Mononuclear cell (primary cell): ENCODE measurements around the gene CXCR5. TPM values are rescaled to one million over a fixed set of nuclear protein-coding genes. Genes with fewer than 3 reads are reported as not detected.

Source experiments
- H3K27me3 ChIP-seq: 2 replicates; pipeline ENCODE4 v1.6.0; 2011; ENCODE audit warnings: low read length, control low read depth; ENCODE audit not compliant: insufficient read depth
- H3K4me1 ChIP-seq: 2 replicates; pipeline ENCODE4 v1.5.1; 2011; ENCODE audit warnings: mild to moderate bottlenecking, low read length, control low read depth; ENCODE audit not compliant: insufficient read depth
- H3K4me3 ChIP-seq: 2 replicates; pipeline ENCODE4 v1.5.1; 2011; ENCODE audit warnings: mild to moderate bottlenecking, low read length, moderate library complexity
- H3K9me3 ChIP-seq: 2 replicates; pipeline ENCODE4 v1.5.1; 2011; ENCODE audit warnings: low read depth, mild to moderate bottlenecking, control low read depth, low read length
- total RNA-seq: library from RNA; depleted of rRNA; stranded (reverse); fragments of >200 nt; gene quantifications from one replicate; pipeline ENCODE4 v1.2.3, GENCODE V29; 2012

The CXCR5 gene
- total RNA-seq, 1 donor: 11.1 TPM

DNA sequence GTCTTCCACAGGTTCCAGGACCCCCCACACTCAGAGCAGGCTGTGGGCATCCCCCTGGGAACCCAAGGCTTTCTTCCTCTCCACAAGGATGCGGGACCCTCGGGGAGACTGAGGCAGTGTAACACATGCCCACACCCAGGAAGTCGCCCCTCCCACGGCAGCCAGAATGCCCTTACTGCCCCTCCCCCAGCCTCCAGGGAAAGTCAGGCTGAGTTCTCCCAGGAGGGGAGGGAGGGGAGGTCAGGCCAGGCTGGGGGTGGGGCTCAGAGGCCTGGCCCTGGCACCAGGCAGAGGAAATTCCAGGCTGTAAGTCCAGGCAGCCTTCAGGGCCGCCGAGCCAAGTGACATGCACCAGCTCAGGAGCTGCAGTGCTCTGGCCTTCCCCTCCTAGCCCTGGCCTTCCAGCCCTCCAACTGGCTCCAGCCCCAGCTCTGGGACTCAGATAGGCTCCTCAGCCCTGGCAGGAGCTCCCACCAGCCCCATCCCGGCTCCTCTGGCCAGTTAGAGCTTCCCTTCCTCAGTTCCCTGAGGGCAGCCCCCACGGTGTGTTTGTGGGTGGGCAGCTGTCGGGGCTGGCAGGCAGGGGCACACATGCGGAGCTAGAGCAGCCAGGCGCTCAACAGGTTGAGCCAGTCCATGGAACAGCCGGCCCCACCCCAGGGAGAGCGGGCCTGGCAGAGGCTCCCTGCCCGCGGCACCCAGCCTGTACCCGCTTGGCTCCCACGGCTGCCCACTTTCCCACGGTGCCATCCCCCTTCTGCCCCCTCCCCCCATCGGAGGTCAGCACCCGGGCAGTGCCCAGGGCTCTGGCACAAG is 38.4 kb downstream of the CXCR5 start:
- Histone ChIP-seq H3K4me3 (peak overlapping the region; percentile 89), H3K4me1 (peaks cover 87% of the 10 kb centered on the region), H3K27me3 (no peaks in the 10 kb centered on the region), H3K9me3 (no peaks in the 10 kb centered on the region)

DNA sequence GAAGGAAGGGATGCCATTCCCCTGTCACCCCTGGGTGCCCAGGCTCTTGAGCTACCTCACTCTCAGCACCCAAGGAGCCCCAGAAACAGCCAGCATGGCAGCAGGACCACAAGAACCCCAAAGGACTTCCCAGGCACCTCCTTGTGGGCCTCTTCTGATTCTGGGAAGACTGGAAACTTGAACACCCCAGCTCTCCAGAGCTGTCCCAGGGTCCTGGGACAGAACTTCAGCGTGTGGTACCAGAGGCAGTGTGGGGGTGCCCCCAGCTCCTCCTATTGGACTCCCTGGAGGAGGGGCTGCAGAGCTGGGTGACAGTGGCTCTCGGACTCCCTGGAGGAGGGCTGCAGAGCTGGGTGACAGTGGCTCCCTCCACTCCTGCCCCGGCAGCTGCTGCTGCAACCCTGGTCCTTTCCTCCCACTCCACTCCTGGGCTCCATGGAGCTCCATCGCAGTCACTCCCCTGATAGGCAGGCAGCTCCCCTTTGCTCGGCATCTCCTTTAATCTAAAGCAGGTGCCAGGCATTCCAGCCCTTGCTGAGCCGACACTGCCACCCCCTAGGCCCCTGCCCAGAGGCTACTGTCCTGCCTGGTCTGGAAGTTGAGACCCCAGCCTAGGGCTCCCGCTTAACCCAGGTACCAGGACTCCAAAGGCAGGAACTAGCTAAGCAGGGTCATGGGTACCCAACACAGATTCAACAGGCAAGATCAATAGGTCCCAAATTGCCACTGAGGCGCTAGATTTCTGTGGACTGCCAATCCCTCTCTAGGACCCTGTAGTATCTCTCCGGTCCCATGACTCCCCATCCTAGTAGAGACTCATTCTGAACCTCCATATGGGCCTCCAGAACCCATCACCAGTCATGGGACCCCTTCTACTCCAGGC is 39.3 kb downstream of the CXCR5 start:
- Histone ChIP-seq H3K4me3 (peak overlapping the region; percentile 89), H3K27me3 (no peaks in the 10 kb centered on the region), H3K9me3 (no peaks in the 10 kb centered on the region), H3K4me1 (peaks cover 87% of the 10 kb centered on the region)

DNA sequence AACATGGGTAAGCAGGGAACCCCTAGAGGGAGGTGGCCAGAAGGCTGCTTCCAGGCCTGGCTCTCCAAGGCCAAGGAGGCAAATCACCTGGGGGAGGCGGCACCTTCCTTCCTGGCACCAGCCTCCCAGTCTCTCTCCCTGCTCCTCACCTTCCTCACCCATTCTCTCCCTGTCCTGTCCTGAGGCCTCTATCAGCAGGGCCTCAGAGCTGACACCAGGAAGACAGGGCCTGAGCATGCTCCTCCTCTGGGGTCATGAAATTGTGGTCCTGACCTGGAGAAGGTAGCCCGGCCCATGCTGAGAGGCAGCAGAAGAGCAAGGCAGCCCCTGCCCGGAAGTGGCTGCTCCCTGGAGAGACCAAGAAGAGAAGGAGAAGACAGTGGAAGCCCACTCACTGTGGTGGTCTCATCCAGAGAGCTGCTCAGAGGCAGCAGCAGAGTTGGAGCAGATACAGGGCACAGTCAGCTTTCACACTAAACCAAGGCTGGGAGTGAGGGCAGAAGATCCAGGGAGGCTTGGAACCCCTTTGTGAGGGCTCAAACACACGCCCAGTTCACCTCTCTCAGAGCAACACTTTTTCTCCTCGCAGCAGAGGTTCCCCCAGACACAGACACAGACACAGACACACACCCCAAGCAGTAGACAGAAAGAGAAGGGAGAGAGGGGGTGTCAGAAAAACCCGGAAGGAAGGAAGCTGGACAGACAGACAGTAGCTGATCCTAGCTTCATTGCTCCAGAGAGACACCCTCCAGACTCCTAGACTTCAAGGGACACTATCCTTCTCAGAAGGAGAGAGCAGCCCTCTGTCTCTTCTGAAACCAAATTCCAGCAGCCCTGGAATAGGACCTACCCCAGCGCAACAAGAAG is 40.3 kb downstream of the CXCR5 start:
- no peaks in the 10 kb centered on the region for H3K9me3 ChIP-seq
- no peaks in the 10 kb centered on the region for H3K27me3 ChIP-seq
- peak overlapping the region; percentile 89 for H3K4me3 ChIP-seq
- H3K4me1 ChIP-seq: peaks cover 84% of the 10 kb centered on the region

DNA sequence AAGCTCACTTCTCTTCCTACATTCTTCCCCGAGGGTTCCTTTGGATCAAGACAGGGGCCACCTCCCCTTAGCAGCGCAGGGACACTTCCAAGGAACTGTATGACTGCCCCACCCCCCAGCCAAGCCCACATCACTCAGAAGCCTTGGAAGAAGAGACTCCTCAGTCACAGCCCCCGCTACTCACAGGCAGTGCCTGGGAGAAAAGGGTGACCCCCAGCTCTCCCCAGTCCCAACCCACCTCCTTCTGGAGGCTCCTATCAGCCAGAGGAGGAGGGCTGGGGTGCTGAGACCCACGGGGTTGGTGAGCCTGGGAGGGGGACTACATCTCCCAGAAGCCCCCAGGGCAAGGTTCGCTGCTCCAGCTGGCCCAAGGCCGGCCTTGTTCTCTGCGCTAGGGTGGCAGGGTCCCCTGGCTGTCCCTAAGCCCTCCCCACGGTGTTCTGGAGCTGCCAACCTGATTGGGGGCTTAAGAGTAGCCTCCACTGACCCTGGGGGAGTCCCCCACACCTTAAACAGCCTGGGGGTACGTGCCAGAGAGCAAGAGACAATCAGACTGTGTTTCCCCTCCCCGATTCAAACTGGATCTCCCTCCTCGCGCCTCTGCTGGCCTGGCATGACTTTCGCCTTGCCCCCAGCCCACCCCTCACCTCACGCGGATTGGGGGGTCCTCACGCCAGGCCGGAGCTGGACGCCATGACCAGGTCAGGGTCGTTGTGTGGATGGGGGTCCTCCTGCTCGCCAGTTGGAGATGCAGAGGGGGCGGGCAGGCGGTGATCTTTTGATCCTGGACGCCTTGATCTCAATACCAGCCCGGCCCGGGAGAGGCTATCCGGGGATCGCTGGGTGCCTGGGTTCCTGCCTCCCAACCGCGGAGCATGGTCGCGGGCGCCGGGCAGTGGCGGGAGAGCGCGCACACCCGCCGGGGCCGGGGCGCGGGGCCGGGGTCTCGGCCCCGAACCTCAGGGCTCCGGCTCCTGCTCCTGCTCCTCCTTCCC is 41.2 kb downstream of the CXCR5 start:
- H3K4me1 ChIP-seq: peaks cover 75% of the 10 kb centered on the region
- peak overlapping the region; percentile 89 for H3K4me3 ChIP-seq
- H3K9me3 ChIP-seq: no peaks in the 10 kb centered on the region
- no peaks in the 10 kb centered on the region for H3K27me3 ChIP-seq

DNA sequence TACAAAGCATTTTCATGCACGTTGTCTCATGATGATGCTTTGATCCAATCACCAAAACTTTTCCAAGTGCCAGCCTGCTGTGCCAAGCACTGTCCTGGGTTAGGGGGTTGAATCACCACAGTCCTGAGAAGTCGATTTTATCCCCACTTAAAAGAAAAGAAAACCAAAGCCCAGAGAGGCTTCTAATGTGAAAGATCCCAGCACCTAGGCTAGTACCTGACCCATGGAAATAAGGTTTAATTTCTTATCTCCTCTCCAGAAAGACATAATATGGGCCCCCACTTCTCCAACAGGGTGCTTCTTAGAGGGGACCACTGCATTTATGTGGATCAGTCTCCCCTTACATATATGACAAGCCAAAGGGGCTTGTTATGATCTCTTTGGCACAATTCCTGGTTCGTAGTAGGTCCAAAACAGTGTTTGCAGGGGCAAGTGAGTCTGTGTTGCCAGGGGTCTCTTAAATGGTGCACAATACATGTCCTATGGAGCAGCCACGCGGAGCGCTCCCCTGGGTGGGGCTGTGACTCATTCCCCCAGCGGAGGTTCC is 43.9 kb downstream of the CXCR5 start:
- no peak overlapping the region for H3K4me3 ChIP-seq
- H3K4me1 ChIP-seq: peaks cover 60% of the 10 kb centered on the region
- no peaks in the 10 kb centered on the region for H3K27me3 ChIP-seq
- no peaks in the 10 kb centered on the region for H3K9me3 ChIP-seq

DNA sequence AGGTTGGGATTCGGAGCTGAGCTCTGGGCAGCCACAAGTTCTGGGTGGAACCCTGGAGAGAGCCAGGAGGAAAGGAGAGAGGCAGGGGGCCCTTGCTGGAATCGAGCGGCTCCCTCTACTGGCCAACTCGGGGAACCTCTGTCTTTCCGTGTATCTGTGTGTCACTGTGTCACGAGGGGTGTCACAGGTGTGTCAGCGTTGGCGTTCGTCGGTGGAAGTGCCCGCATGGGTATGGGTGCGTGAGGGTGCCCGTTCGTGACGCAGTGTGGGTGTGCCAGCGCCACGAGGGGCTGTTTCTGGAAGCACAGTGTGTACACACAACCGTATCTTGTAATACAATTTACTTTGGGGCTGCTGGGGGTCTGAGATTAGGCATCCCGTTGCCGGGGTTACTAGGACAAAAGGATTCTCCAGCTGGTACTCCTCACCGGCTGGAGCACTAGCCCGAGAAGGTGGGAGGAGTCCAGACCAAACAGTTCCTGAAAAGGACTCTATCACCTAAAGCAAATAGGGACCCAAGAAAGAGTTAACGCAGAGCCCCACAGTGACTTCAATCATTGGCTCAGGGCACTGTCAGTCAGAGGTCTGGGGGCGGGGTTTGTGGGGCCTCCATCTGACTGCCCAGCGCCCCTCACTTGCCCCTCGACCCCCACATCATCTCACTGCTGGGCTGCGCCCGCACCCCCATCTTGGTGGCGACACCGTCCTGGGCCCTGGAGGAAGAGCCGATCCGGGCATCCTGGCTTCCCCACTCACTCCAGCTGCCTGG is 44.6 kb downstream of the CXCR5 start:
- H3K9me3 ChIP-seq: no peaks in the 10 kb centered on the region
- peak overlapping the region; percentile 75 for H3K4me3 ChIP-seq
- H3K4me1 ChIP-seq: peaks cover 53% of the 10 kb centered on the region
- H3K27me3 ChIP-seq: no peaks in the 10 kb centered on the region

DNA sequence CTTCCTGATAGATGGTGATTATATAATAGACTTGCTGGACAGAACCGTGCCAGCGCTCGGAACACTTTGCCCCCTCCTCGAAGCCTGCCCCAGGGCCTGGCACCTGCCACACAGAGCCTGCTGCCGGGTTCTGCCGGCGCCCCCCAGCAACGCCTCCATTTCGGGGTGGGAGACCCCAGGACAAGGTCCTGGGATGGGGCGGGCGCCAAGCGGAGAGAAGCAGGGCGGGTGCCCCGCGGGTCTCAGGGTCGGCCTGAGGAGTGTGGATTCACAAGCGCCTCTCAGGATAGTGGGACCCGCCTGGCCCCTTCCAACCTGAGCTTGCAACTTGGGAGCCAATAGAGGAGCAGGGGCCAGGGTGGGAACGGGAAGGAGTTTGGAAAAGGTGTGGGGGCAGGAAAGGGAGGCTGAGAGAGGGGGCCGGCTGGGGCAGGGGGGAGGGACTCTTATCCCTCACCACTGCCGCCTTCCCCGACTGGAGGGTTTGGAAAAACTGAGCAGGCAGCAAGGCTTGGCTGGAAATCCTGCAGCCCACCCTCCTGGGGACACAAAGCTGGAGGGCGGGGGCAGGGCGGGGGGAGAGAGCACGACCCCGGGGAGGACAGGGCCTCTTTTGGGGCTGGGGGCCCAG is 45.3 kb downstream of the CXCR5 start:
- H3K4me3 ChIP-seq: peak overlapping the region; percentile 75
- no peaks in the 10 kb centered on the region for H3K9me3 ChIP-seq
- H3K27me3 ChIP-seq: no peaks in the 10 kb centered on the region
- H3K4me1 ChIP-seq: peaks cover 46% of the 10 kb centered on the region

DNA sequence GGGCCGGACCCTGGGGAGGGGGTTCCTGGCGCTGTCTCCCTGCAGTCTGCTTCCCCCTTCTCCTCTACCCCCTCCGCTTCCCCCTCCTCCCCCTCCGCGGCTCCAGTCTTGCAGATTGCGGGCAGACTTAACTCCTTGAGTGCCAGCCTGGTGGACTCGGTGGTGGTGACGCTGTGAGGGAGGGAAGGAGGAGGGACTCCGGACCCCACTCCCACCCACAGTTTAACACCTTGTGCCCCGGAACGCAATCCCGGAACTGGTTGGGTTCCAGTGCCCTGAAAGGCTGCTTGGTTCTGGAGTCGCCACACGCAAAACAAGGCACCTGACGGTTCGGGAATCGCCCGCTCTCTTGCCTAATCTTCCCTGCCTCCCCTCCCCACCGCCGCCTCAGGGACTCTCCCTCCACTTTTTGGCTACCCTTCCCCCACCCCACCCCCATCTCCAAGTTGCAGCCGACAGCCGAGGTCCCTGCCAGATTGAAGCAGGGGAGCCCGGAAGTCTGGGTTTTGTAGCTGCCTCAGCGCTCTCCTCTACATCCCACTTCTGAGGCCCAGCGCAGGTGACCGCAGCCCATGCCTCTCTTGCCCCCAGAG is 45.9 kb downstream of the CXCR5 start:
- Histone ChIP-seq H3K27me3 (no peaks in the 10 kb centered on the region), H3K4me3 (peak overlapping the region; percentile 75), H3K4me1 (peaks cover 40% of the 10 kb centered on the region), H3K9me3 (no peaks in the 10 kb centered on the region)

DNA sequence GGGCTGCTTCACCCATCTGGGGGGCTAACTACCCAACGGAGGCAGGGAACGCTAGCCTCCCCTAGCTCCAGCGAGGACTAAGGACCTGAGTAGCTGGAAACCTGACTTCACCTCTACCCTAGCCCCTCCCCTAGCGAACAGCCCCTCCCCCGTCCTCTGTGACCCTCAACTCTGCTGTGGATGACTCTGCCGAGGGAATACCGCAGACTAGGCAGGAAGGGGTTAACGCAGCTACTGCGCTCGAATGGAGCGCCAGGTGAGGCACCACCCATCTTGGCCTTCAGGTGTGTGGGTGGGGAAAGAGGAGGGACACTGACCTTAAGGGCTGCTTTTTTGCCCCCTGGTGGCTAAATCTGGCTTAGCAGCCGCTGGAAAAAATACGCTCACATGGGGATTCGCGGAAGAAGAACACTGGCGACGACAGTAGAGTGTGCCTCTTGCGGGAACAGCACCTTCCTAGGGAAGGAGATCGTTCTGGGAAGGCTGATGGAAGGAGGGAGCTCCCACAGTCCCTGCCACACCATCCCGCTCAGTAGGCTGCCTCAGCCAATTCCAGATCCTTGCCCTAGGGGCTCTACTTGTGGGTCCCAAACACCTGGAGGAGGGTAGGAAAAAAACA is 46.5 kb downstream of the CXCR5 start:
- H3K4me3 ChIP-seq: peak overlapping the region; percentile 75
- peaks cover 38% of the 10 kb centered on the region for H3K4me1 ChIP-seq
- H3K9me3 ChIP-seq: no peaks in the 10 kb centered on the region
- no peaks in the 10 kb centered on the region for H3K27me3 ChIP-seq

DNA sequence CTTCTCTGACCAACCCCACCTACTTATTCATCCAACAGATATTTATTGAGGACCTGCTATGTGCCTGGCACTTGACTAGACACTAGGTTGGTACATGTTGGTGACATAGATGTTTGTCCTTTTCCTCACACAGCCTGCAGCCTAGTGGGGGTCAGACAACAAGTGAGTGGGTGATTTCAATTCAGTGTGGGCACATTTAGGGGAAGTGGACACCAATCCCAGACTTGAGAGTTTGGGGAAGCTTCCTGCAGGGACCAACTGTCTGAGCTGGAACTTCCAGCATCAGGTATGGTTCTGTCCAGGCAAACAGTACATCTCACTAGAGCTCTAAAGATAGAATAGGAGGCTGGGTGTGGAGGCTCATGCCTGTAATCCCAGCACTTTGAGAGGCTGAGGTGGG is 47.9 kb downstream of the CXCR5 start:
- Histone ChIP-seq H3K4me3 (no peak overlapping the region), H3K9me3 (no peaks in the 10 kb centered on the region), H3K4me1 (peaks cover 31% of the 10 kb centered on the region), H3K27me3 (no peaks in the 10 kb centered on the region)

DNA sequence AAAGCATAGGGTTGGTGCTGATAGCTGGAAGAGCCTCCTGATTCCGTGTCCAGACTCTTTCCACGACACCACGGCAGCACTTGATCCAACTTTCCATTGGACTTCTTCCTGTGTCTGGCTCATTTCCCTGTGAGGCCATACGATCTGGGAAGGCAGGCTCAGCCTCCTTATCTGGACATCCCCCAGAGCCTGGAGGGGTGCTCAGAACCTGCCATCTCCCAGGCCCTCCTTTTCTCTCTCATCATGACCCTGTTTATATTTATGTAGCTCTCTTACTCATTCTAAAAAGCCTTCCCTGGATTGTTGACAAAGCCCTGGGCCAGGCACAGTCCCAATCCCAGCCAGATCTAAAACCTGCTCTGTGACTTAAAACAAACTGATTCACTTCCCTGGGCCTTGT is 49.8 kb downstream of the CXCR5 start:
- H3K27me3 ChIP-seq: no peaks in the 10 kb centered on the region
- H3K9me3 ChIP-seq: no peaks in the 10 kb centered on the region
- H3K4me1 ChIP-seq: peaks cover 13% of the 10 kb centered on the region
- no peak overlapping the region for H3K4me3 ChIP-seq

DNA sequence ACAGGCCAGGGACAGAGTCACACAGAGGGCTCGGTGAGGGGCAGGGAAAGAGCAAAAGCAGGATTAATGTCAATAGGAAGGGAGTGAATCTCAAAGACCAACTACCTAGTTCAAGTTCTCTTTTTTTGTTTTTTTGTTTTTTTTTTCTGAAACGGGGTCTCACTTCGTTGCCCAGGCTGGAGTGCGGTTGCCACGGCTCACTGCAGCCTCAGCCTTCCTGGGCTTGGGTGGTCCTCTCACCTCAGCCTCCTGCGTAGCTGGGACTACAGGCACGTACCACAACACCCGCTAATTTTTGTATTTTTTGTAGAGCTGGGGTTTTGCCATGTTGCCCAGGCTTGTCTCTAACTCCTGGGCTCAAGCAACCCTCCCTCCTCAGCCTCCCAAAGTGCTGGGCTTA is 51.7 kb downstream of the CXCR5 start:
- Histone ChIP-seq H3K9me3 (no peaks in the 10 kb centered on the region), H3K4me3 (no peak overlapping the region), H3K27me3 (no peaks in the 10 kb centered on the region), H3K4me1 (peaks cover 17% of the 10 kb centered on the region)
